ENCODE results near the gene FARP2. TPM values are rescaled to one million over a fixed set of nuclear protein-coding genes. Genes with fewer than 3 reads are reported as not detected.

The FARP2 gene
- total RNA-seq, 4 donors from 2014 or later, result 42.7 to 229 (median 93.2) TPM

- peak overlapping the region; percentile 81 to 98 (median 92) for H3K27ac ChIP-seq
- peak overlapping the region; percentile 77 to 98 (median 84) for H3K4me3 ChIP-seq
- 4 to 15% methylated on average over 5 of the region's 5 CpGs for WGBS, 2 donors
- H3K27me3 ChIP-seq, result no peaks in the 10 kb centered on the region
- TF ChIP-seq, protein P1, sequence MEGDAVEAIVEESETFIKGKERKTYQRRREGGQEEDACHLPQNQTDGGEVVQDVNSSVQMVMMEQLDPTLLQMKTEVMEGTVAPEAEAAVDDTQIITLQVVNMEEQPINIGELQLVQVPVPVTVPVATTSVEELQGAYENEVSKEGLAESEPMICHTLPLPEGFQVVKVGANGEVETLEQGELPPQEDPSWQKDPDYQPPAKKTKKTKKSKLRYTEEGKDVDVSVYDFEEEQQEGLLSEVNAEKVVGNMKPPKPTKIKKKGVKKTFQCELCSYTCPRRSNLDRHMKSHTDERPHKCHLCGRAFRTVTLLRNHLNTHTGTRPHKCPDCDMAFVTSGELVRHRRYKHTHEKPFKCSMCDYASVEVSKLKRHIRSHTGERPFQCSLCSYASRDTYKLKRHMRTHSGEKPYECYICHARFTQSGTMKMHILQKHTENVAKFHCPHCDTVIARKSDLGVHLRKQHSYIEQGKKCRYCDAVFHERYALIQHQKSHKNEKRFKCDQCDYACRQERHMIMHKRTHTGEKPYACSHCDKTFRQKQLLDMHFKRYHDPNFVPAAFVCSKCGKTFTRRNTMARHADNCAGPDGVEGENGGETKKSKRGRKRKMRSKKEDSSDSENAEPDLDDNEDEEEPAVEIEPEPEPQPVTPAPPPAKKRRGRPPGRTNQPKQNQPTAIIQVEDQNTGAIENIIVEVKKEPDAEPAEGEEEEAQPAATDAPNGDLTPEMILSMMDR (IDR thresholded peaks at IDR 0.05), result no peak
- no peak for TF ChIP-seq POLR2A (IDR thresholded peaks at IDR 0.05)
- no peak for TF ChIP-seq EP300 (IDR thresholded peaks at IDR 0.05)
- H3K9me3 ChIP-seq, result no peaks in the 10 kb centered on the region
- no peak for DNase-seq (ENCODE audit: low spot score in 2 of 2)
- H3K4me1 ChIP-seq, result peaks cover 0 to 39% (median 28%) of the 10 kb centered on the region in 4 donors
- H3K36me3 ChIP-seq, result peaks cover 0 to 26% (median 0%) of the 10 kb centered on the region in 3 donors
Observed at GRCh38 chr2:241356871-241357260, 781 bp downstream of the FARP2 start.

GRCh38 chr2:241357531-241357930 lies 1.4 kb downstream of the FARP2 start:
- H3K4me1 ChIP-seq, result peaks cover 0 to 39% (median 28%) of the 10 kb centered on the region in 4 donors
- H3K27ac ChIP-seq, result peak overlapping the region in 3 of 4 donors; percentile 91 to 98 (median 93)
- peaks cover 0 to 19% (median 0%) of the 10 kb centered on the region in 3 donors for H3K36me3 ChIP-seq
- no peak for DNase-seq (ENCODE audit: low spot score in 2 of 2)
- no peaks in the 10 kb centered on the region for H3K9me3 ChIP-seq
- no peak overlapping the region for H3K4me3 ChIP-seq
- WGBS, 2 donors, result 46 to 58% methylated on average over 3 of the region's 3 CpGs
- TF ChIP-seq EP300 (IDR thresholded peaks at IDR 0.05), result no peak
- no peak for TF ChIP-seq POLR2A (IDR thresholded peaks at IDR 0.05)
- TF ChIP-seq, protein P1 (IDR thresholded peaks at IDR 0.05), result no peak
- no peaks in the 10 kb centered on the region for H3K27me3 ChIP-seq

- WGBS, 2 donors, result 39 to 46% methylated on average over 5 of the region's 5 CpGs
- H3K4me3 ChIP-seq, result no peak overlapping the region
- no peaks in the 10 kb centered on the region for H3K27me3 ChIP-seq
- H3K9me3 ChIP-seq, result no peaks in the 10 kb centered on the region
- no peak for DNase-seq (ENCODE audit: low spot score in 2 of 2)
- TF ChIP-seq, protein P1 (IDR thresholded peaks at IDR 0.05), result no peak
- TF ChIP-seq EP300 (IDR thresholded peaks at IDR 0.05), result peak in 1 of 2 donors; percentile 63
- peak overlapping the region in 3 of 4 donors; percentile 47 to 98 (median 91) for H3K27ac ChIP-seq
- H3K4me1 ChIP-seq, result peaks cover 0 to 39% (median 28%) of the 10 kb centered on the region in 4 donors
- H3K36me3 ChIP-seq, result peaks cover 0 to 10% (median 0%) of the 10 kb centered on the region in 3 donors
Observed at GRCh38 chr2:241358470-241358869, 2.4 kb downstream of the FARP2 start.

- no peak for DNase-seq (ENCODE audit: low spot score in 2 of 2)
- H3K4me1 ChIP-seq, result peaks cover 0 to 45% (median 28%) of the 10 kb centered on the region in 4 donors
- 74 to 83% methylated on average over 7 of the region's 7 CpGs for WGBS, 2 donors
- TF ChIP-seq POLR2A (IDR thresholded peaks at IDR 0.05) (no peak), EP300 (IDR thresholded peaks at IDR 0.05) (no peak)
- TF ChIP-seq, protein P1 (IDR thresholded peaks at IDR 0.05), result no peak
- H3K27me3 ChIP-seq, result no peaks in the 10 kb centered on the region
- H3K9me3 ChIP-seq, result no peaks in the 10 kb centered on the region
- H3K36me3 ChIP-seq, result peaks cover 0 to 9% (median 0%) of the 10 kb centered on the region in 3 donors
- H3K27ac ChIP-seq, result peak overlapping the region in 2 of 4 donors; percentile 17 to 91
- no peak overlapping the region for H3K4me3 ChIP-seq
Observed at GRCh38 chr2:241359481-241360045, 3.5 kb downstream of the FARP2 start.

- peaks cover 0 to 4% (median 0%) of the 10 kb centered on the region in 3 donors for H3K36me3 ChIP-seq
- TF ChIP-seq EP300 (IDR thresholded peaks at IDR 0.05) (no peak), POLR2A (IDR thresholded peaks at IDR 0.05) (no peak)
- TF ChIP-seq, protein P1 (IDR thresholded peaks at IDR 0.05), result no peak
- H3K4me3 ChIP-seq, result no peak overlapping the region
- peaks cover 0 to 18% (median 12%) of the 10 kb centered on the region in 4 donors for H3K4me1 ChIP-seq
- WGBS, 2 donors, result 80 to 92% methylated on average over 7 of the region's 7 CpGs
- DNase-seq (ENCODE audit: low spot score in 2 of 2), result no peak
- peak overlapping the region in 2 of 4 donors; percentile 1 to 5 for H3K27ac ChIP-seq
- no peaks in the 10 kb centered on the region for H3K9me3 ChIP-seq
- H3K27me3 ChIP-seq, result no peaks in the 10 kb centered on the region
Observed at GRCh38 chr2:241363426-241363825, 7.3 kb downstream of the FARP2 start.
